Stimulated activated memory B cell treated with anti-CD40 and anti-IgM and Interleukin-4, amounts not matched to agents 10 μg/mL and 1 μg/mL and 100 μg/mL, for 72 hours (primary cell): ENCODE measurements around the gene MAD1L1.

ENCODE experiments used
- ATAC-seq: fragments of 150-1000 bp; cut with Tn5 transposase; 2 replicates; pipeline ENCODE4 v1.10.0; 2021
- H3K27ac Mint-ChIP-seq: one replicate; pipeline ENCODE4 v1.8.0; 2022; ENCODE audit warnings: mild to moderate bottlenecking, mixed read lengths
- H3K27me3 Mint-ChIP-seq: one replicate; pipeline ENCODE4 v1.8.0; 2022; ENCODE audit warnings: mixed read lengths
- H3K36me3 Mint-ChIP-seq: one replicate; pipeline ENCODE4 v1.8.0; 2022; ENCODE audit warnings: mixed read lengths
- H3K4me1 Mint-ChIP-seq: one replicate; pipeline ENCODE4 v1.8.0; 2022; ENCODE audit warnings: mixed read lengths
- H3K4me3 Mint-ChIP-seq: one replicate; pipeline ENCODE4 v1.8.0; 2022; ENCODE audit warnings: mild to moderate bottlenecking, moderate library complexity, mixed read lengths
- H3K9me3 Mint-ChIP-seq: one replicate; pipeline ENCODE4 v1.8.0; 2022; ENCODE audit warnings: mixed read lengths

MAD1L1 gene

GRCh38 chr7:1914743-1915142 lies 318.0 kb downstream of the MAD1L1 start:
- H3K27me3 Mint-ChIP-seq: no peaks in the 10 kb centered on the region
- H3K9me3 Mint-ChIP-seq: no peaks in the 10 kb centered on the region
- no peak overlapping the region for H3K4me3 Mint-ChIP-seq
- H3K4me1 Mint-ChIP-seq: peaks cover 16% of the 10 kb centered on the region
- peaks cover 25% of the 10 kb centered on the region for H3K36me3 Mint-ChIP-seq
- peak overlapping the region; percentile 32 for H3K27ac Mint-ChIP-seq
- ATAC-seq: no peak

GRCh38 chr7:1914321-1914720 lies 318.4 kb downstream of the MAD1L1 start:
- peaks cover 21% of the 10 kb centered on the region for H3K36me3 Mint-ChIP-seq
- no peaks in the 10 kb centered on the region for H3K27me3 Mint-ChIP-seq
- H3K27ac Mint-ChIP-seq: no peak overlapping the region
- H3K9me3 Mint-ChIP-seq: no peaks in the 10 kb centered on the region
- no peak for ATAC-seq
- H3K4me1 Mint-ChIP-seq: peaks cover 12% of the 10 kb centered on the region
- no peak overlapping the region for H3K4me3 Mint-ChIP-seq

GRCh38 chr7:1913466-1914282 lies 319.1 kb downstream of the MAD1L1 start:
- peaks cover 21% of the 10 kb centered on the region for H3K36me3 Mint-ChIP-seq
- H3K27ac Mint-ChIP-seq: peak overlapping the region; percentile 56
- no peak overlapping the region for H3K4me3 Mint-ChIP-seq
- H3K27me3 Mint-ChIP-seq: no peaks in the 10 kb centered on the region
- no peak for ATAC-seq
- H3K9me3 Mint-ChIP-seq: no peaks in the 10 kb centered on the region
- peaks cover 8% of the 10 kb centered on the region for H3K4me1 Mint-ChIP-seq

- Mint-ChIP-seq H3K36me3 (peaks cover 26% of the 10 kb centered on the region), H3K4me3 (no peak overlapping the region), H3K4me1 (peaks cover 8% of the 10 kb centered on the region), H3K27ac (peak overlapping the region; percentile 56), H3K9me3 (no peaks in the 10 kb centered on the region), H3K27me3 (no peaks in the 10 kb centered on the region)
- peak; percentile 17 for ATAC-seq
Observed at GRCh38 chr7:1912593-1913465, 319.9 kb downstream of the MAD1L1 start.

- peak overlapping the region; percentile 57 for H3K27ac Mint-ChIP-seq
- H3K36me3 Mint-ChIP-seq: peaks cover 27% of the 10 kb centered on the region
- no peak for ATAC-seq
Observed at GRCh38 chr7:1911571-1911970, 321.2 kb downstream of the MAD1L1 start.

GRCh38 chr7:1910827-1911226 lies 321.9 kb downstream of the MAD1L1 start:
- Mint-ChIP-seq H3K27ac (peak overlapping the region; percentile 57), H3K27me3 (no peaks in the 10 kb centered on the region), H3K9me3 (no peaks in the 10 kb centered on the region), H3K4me1 (peaks cover 8% of the 10 kb centered on the region), H3K4me3 (no peak overlapping the region), H3K36me3 (peaks cover 32% of the 10 kb centered on the region)
- no peak for ATAC-seq

More at GRCh38 chr7:1911571-1911970, 321.2 kb downstream of the MAD1L1 start:
- no peaks in the 10 kb centered on the region for H3K27me3 Mint-ChIP-seq
- H3K4me1 Mint-ChIP-seq: peaks cover 8% of the 10 kb centered on the region
- no peak overlapping the region for H3K4me3 Mint-ChIP-seq
- no peaks in the 10 kb centered on the region for H3K9me3 Mint-ChIP-seq

- Mint-ChIP-seq H3K27ac (no peak overlapping the region), H3K4me3 (no peak overlapping the region), H3K9me3 (no peaks in the 10 kb centered on the region), H3K27me3 (no peaks in the 10 kb centered on the region), H3K4me1 (peaks cover 8% of the 10 kb centered on the region), H3K36me3 (peaks cover 31% of the 10 kb centered on the region)
- no peak for ATAC-seq
Observed at GRCh38 chr7:1910081-1910685, 322.6 kb downstream of the MAD1L1 start.

GRCh38 chr7:1909476-1909875 lies 323.3 kb downstream of the MAD1L1 start:
- H3K36me3 Mint-ChIP-seq: peaks cover 26% of the 10 kb centered on the region
- no peaks in the 10 kb centered on the region for H3K27me3 Mint-ChIP-seq
- H3K4me1 Mint-ChIP-seq: peaks cover 8% of the 10 kb centered on the region
- no peak for ATAC-seq
- no peak overlapping the region for H3K4me3 Mint-ChIP-seq
- no peak overlapping the region for H3K27ac Mint-ChIP-seq
- no peaks in the 10 kb centered on the region for H3K9me3 Mint-ChIP-seq

GRCh38 chr7:1908823-1909420 lies 323.8 kb downstream of the MAD1L1 start:
- no peak overlapping the region for H3K27ac Mint-ChIP-seq
- ATAC-seq: no peak
- no peaks in the 10 kb centered on the region for H3K27me3 Mint-ChIP-seq
- H3K4me3 Mint-ChIP-seq: no peak overlapping the region
- H3K9me3 Mint-ChIP-seq: no peaks in the 10 kb centered on the region
- peaks cover 8% of the 10 kb centered on the region for H3K4me1 Mint-ChIP-seq
- peaks cover 26% of the 10 kb centered on the region for H3K36me3 Mint-ChIP-seq

GRCh38 chr7:1907751-1908365 lies 324.9 kb downstream of the MAD1L1 start:
- no peaks in the 10 kb centered on the region for H3K9me3 Mint-ChIP-seq
- peaks cover 2% of the 10 kb centered on the region for H3K4me1 Mint-ChIP-seq
- H3K27me3 Mint-ChIP-seq: no peaks in the 10 kb centered on the region
- no peak for ATAC-seq
- peaks cover 26% of the 10 kb centered on the region for H3K36me3 Mint-ChIP-seq
- H3K4me3 Mint-ChIP-seq: no peak overlapping the region
- no peak overlapping the region for H3K27ac Mint-ChIP-seq

- Mint-ChIP-seq H3K9me3 (no peaks in the 10 kb centered on the region), H3K4me1 (no peaks in the 10 kb centered on the region), H3K27ac (no peak overlapping the region), H3K4me3 (no peak overlapping the region), H3K27me3 (no peaks in the 10 kb centered on the region), H3K36me3 (peaks cover 23% of the 10 kb centered on the region)
- no peak for ATAC-seq
Observed at GRCh38 chr7:1906988-1907745, 325.6 kb downstream of the MAD1L1 start.

GRCh38 chr7:1906087-1906830 lies 326.5 kb downstream of the MAD1L1 start:
- no peaks in the 10 kb centered on the region for H3K9me3 Mint-ChIP-seq
- H3K27me3 Mint-ChIP-seq: no peaks in the 10 kb centered on the region
- no peak overlapping the region for H3K27ac Mint-ChIP-seq
- peaks cover 14% of the 10 kb centered on the region for H3K36me3 Mint-ChIP-seq
- H3K4me3 Mint-ChIP-seq: no peak overlapping the region
- no peak for ATAC-seq
- H3K4me1 Mint-ChIP-seq: no peaks in the 10 kb centered on the region

- no peak for ATAC-seq
- H3K4me3 Mint-ChIP-seq: no peak overlapping the region
- H3K27ac Mint-ChIP-seq: no peak overlapping the region
- peaks cover 21% of the 10 kb centered on the region for H3K36me3 Mint-ChIP-seq
- H3K9me3 Mint-ChIP-seq: no peaks in the 10 kb centered on the region
- H3K4me1 Mint-ChIP-seq: peaks cover 6% of the 10 kb centered on the region
- H3K27me3 Mint-ChIP-seq: no peaks in the 10 kb centered on the region
Observed at GRCh38 chr7:1902231-1902855, 330.4 kb downstream of the MAD1L1 start.
